Keratinocyte (primary cell): ENCODE measurements around the gene MRPL9.

Experiments
- CTCF ChIP-seq, 3 experiments: IDR thresholded peaks in 1 of 3; conservative IDR thresholded peaks in 1 of 3; optimal IDR thresholded peaks in 1 of 3; 2 replicates in 2 of 3; 3 replicates in 1 of 3; pipeline versions ENCODE3 to v1.5.1; 2011; ENCODE audit warnings: low read length in 3 of 3, mild to moderate bottlenecking in 3 of 3, moderate library complexity in 2 of 3, control low read depth in 1 of 3, inconsistent platforms in 1 of 3; ENCODE audit not compliant: insufficient read depth in 2 of 3; ENCODE audit errors: extremely low read depth in 1 of 3
- EZH2 ChIP-seq: IDR thresholded peaks from one replicate; pipeline ENCODE4 v1.6.1; 2012; ENCODE audit warnings: inconsistent platforms, mild to moderate bottlenecking, low read length, moderate library complexity

DNA sequence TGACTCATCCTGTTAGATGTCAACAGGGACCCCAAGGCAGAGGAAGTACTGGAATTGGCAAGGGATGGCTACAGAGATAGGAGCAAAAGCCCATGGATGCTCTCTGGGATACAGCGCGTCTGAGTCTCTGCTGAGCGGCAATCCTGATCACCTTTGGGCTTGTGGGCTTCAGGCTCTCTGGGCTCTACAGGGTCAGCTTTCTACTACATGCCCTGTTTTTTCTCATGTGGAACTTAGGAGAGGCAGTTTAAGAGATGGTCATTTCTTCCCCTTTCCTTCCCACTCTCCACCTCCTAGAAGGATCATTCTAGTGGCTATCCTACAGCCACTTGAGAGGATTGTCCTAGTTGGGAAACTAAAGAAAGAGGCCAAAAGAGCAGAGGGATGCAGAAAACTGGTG lies 40.6 kb upstream of the MRPL9 start:
- TF ChIP-seq CTCF (optimal IDR thresholded peaks at IDR 0.05 in 1 of 3, IDR thresholded peaks at IDR 0.05 in 1 of 3, conservative IDR thresholded peaks at IDR 0.05 in 1 of 3; ENCODE audit: extremely low read depth in 1 of 3, insufficient read depth in 2 of 3, low read length in 3 of 3): no peak
- TF ChIP-seq EZH2: no peak
